Activated CD4-positive, alpha-beta T cell treated with anti-CD3 and anti-CD28 coated beads, Interleukin-2, amount 50 U/mL, for 48 hours (primary cell): ENCODE data around the gene CREBL2.

Source experiments
- DNase-seq, 2 experiments: peaks; one replicate each; pipeline ENCODE4 v3.0.0-alpha.2; 2020

The CREBL2 gene

GRCh38 chr12:12681061-12681765 is 69.5 kb downstream of the CREBL2 start:
- DNase-seq, result no peak

- DNase-seq, result no peak
Observed at GRCh38 chr12:12682284-12682683, 70.6 kb downstream of the CREBL2 start.

GRCh38 chr12:12683136-12683697 is 71.5 kb downstream of the CREBL2 start:
- no peak for DNase-seq

GRCh38 chr12:12683725-12684124 is 72.0 kb downstream of the CREBL2 start:
- no peak for DNase-seq

GRCh38 chr12:12684375-12685106 is 72.9 kb downstream of the CREBL2 start:
- DNase-seq, result no peak

- no peak for DNase-seq
Observed at GRCh38 chr12:12685305-12685704, 73.6 kb downstream of the CREBL2 start.

- no peak for DNase-seq
Observed at GRCh38 chr12:12686472-12686871, 74.8 kb downstream of the CREBL2 start.

GRCh38 chr12:12686925-12687324 is 75.2 kb downstream of the CREBL2 start:
- DNase-seq, result no peak

GRCh38 chr12:12689647-12690300 is 78.1 kb downstream of the CREBL2 start:
- peak in 1 of 2 experiments; percentile 34 for DNase-seq

- no peak for DNase-seq
Observed at GRCh38 chr12:12691549-12691948, 79.9 kb downstream of the CREBL2 start.

GRCh38 chr12:12693111-12693671 is 81.5 kb downstream of the CREBL2 start:
- no peak for DNase-seq
